Small intestine (tissue), 7 donors: Measurements from ENCODE around the gene PLXNB1. TPM values are rescaled to one million over a fixed set of nuclear protein-coding genes. Genes with fewer than 3 reads are reported as not detected.

Source experiments
- DNase-seq, 2 donors: peaks; one replicate each; pipeline versions ENCODE4 v3.0.0 to v3.0.0-alpha.2; 2013
- FAIRE-seq: peaks from 2 replicates; lab custom pipeline; 2012; peaks lifted over from hg19 to GRCh38; lab: Jason Lieb, UNC
- H3K27ac ChIP-seq, 3 donors: one replicate each; pipeline ENCODE4 v1.5.1; 2013; ENCODE audit warnings: low read length in 2 of 3, mild to moderate bottlenecking in 2 of 3, control low read depth in 1 of 3, inconsistent platforms in 1 of 3, low read depth in 1 of 3, moderate library complexity in 1 of 3
- H3K27me3 ChIP-seq, 3 donors: one replicate each; pipeline ENCODE4 v1.6.1; 2013; ENCODE audit warnings: low read length in 3 of 3, inconsistent platforms in 1 of 3; ENCODE audit not compliant: control insufficient read depth in 3 of 3, insufficient read depth in 3 of 3
- H3K36me3 ChIP-seq, 3 donors: one replicate each; pipeline ENCODE4 v1.6.1; 2013; ENCODE audit warnings: low read length in 3 of 3, inconsistent platforms in 1 of 3, low read depth in 1 of 3, mild to moderate bottlenecking in 1 of 3, moderate library complexity in 1 of 3; ENCODE audit not compliant: control insufficient read depth in 3 of 3, insufficient read depth in 2 of 3
- H3K4me1 ChIP-seq, 3 donors: one replicate each; pipeline ENCODE4 v1.6.1; 2013; ENCODE audit warnings: low read length in 2 of 3, inconsistent platforms in 1 of 3, low read depth in 1 of 3, mild to moderate bottlenecking in 1 of 3, moderate library complexity in 1 of 3; ENCODE audit not compliant: control insufficient read depth in 3 of 3, insufficient read depth in 2 of 3
- H3K4me3 ChIP-seq, 3 donors: one replicate each; pipeline ENCODE4 v1.5.1; 2013; ENCODE audit warnings: low read length in 3 of 3, control low read depth in 1 of 3, inconsistent platforms in 1 of 3, low read depth in 1 of 3, mild to moderate bottlenecking in 1 of 3, moderate library complexity in 1 of 3
- H3K9me3 ChIP-seq, 2 donors: one replicate each; pipeline ENCODE4 v1.6.1; 2013; ENCODE audit warnings: low read depth in 1 of 2, low read length in 1 of 2; ENCODE audit not compliant: control insufficient read depth in 2 of 2, insufficient read depth in 1 of 2
- WGBS, 3 donors: extraction: QIAGEN DNeasy Blood & Tissue Kit; methylation state at CpG; one replicate each; pipeline ENCODE4 v1.1.7; 2013; 5-methylcytosine and 5-hydroxymethylcytosine counted together
- polyA plus RNA-seq, 4 donors: library from polyadenylated mRNA; stranded (reverse) in 3 of 4; unstranded in 1 of 4; fragments of 200-250 nt in 3 of 4; fragments of 120-200 nt in 1 of 4; gene quantifications; one replicate each; pipeline versions ENCODE4 v1.2.1 to v1.2.3, GENCODE V29; 2013
- donor health status: healthy with polysubstance abuse.
- donor health status: control.
- donor health status: control.
- donor health status: Bipolar disorder and iron deficiency.
- donor health status: healthy.

Gene PLXNB1
- polyA plus RNA-seq, 4 donors = 56.5 to 129 (median 60.4) TPM

- no peaks in the 10 kb centered on the region for H3K9me3 ChIP-seq
- WGBS, 3 donors = 30 to 67% (median 36%) methylated on average over 9 of the region's 9 CpGs
- FAIRE-seq = no peak
- no peaks in the 10 kb centered on the region for H3K27me3 ChIP-seq
- H3K4me3 ChIP-seq = peak overlapping the region in 2 of 3 donors; percentile 61 to 76
- peaks cover 0 to 54% (median 0%) of the 10 kb centered on the region in 3 donors for H3K36me3 ChIP-seq
- peaks cover 0 to 63% (median 7%) of the 10 kb centered on the region in 3 donors for H3K4me1 ChIP-seq
- H3K27ac ChIP-seq = peak overlapping the region in 2 of 3 donors; percentile 46 to 98
- DNase-seq = peak; percentile 21 to 37
Measured at GRCh38 chr3:48427630-48427962, 2.3 kb downstream of the PLXNB1 start.

- peaks cover 0 to 58% (median 7%) of the 10 kb centered on the region in 3 donors for H3K4me1 ChIP-seq
Measured at GRCh38 chr3:48426944-48427629, 2.8 kb downstream of the PLXNB1 start.

GRCh38 chr3:48426401-48426909 lies 3.4 kb downstream of the PLXNB1 start:
- Histone ChIP-seq H3K36me3 (peaks cover 0 to 55% (median 0%) of the 10 kb centered on the region in 3 donors), H3K9me3 (no peaks in the 10 kb centered on the region), H3K27me3 (no peaks in the 10 kb centered on the region), H3K4me3 (peak overlapping the region in 1 of 3 donors; percentile 9), H3K4me1 (peaks cover 0 to 51% (median 7%) of the 10 kb centered on the region in 3 donors), H3K27ac (peak overlapping the region in 1 of 3 donors; percentile 56)
- no peak for FAIRE-seq
- no peak for DNase-seq
- WGBS, 3 donors = 40 to 53% (median 46%) methylated on average over 11 of the region's 11 CpGs

More at GRCh38 chr3:48426944-48427629, 2.8 kb downstream of the PLXNB1 start:
- DNase-seq (peak in 1 of 2 donors; percentile 29), FAIRE-seq (no peak)
- 41 to 51% (median 47%) methylated on average over 8 of the region's 8 CpGs for whole genome bisulfite sequencing, 3 donors
- H3K36me3 ChIP-seq = peaks cover 0 to 54% (median 0%) of the 10 kb centered on the region in 3 donors
- H3K4me3 ChIP-seq = peak overlapping the region in 2 of 3 donors; percentile 61 to 76
- H3K27me3 ChIP-seq = no peaks in the 10 kb centered on the region
- peak overlapping the region in 2 of 3 donors; percentile 56 to 98 for H3K27ac ChIP-seq
- H3K9me3 ChIP-seq = no peaks in the 10 kb centered on the region

GRCh38 chr3:48425281-48425812 lies 4.5 kb downstream of the PLXNB1 start:
- no peak for FAIRE-seq
- H3K4me1 ChIP-seq = peaks cover 0 to 40% (median 7%) of the 10 kb centered on the region in 3 donors

GRCh38 chr3:48423883-48424695 lies 5.8 kb downstream of the PLXNB1 start:
- peaks cover 2 to 73% (median 3%) of the 10 kb centered on the region in 3 donors for H3K36me3 ChIP-seq
- DNase-seq (no peak), FAIRE-seq (no peak)
- H3K4me1 ChIP-seq = peaks cover 0 to 37% (median 7%) of the 10 kb centered on the region in 3 donors
- H3K27ac ChIP-seq = no peak overlapping the region
- 87 to 89% (median 88%) methylated on average over 26 to 27 of the region's 27 CpGs for WGBS, 3 donors
- H3K4me3 ChIP-seq = no peak overlapping the region
- H3K9me3 ChIP-seq = no peaks in the 10 kb centered on the region
- H3K27me3 ChIP-seq = no peaks in the 10 kb centered on the region

More at GRCh38 chr3:48425281-48425812, 4.5 kb downstream of the PLXNB1 start:
- DNase-seq = peak in 1 of 2 donors; percentile 25
- 61 to 66% (median 65%) methylated on average over 13 of the region's 13 CpGs for WGBS, 3 donors
- no peak overlapping the region for H3K4me3 ChIP-seq
- H3K27me3 ChIP-seq = no peaks in the 10 kb centered on the region
- H3K36me3 ChIP-seq = peaks cover 0 to 61% (median 0%) of the 10 kb centered on the region in 3 donors
- no peaks in the 10 kb centered on the region for H3K9me3 ChIP-seq
- H3K27ac ChIP-seq = peak overlapping the region in 2 of 3 donors; percentile 1 to 2

GRCh38 chr3:48423241-48423882 lies 6.5 kb downstream of the PLXNB1 start:
- Histone ChIP-seq H3K4me3 (no peak overlapping the region), H3K27me3 (no peaks in the 10 kb centered on the region), H3K27ac (no peak overlapping the region), H3K9me3 (no peaks in the 10 kb centered on the region), H3K4me1 (peaks cover 0 to 37% (median 7%) of the 10 kb centered on the region in 3 donors), H3K36me3 (peaks cover 2 to 80% (median 4%) of the 10 kb centered on the region in 3 donors)
- FAIRE-seq (no peak), DNase-seq (no peak)
- WGBS, 3 donors = 87 to 89% (median 88%) methylated on average over 24 to 25 of the region's 25 CpGs

- FAIRE-seq (no peak), DNase-seq (no peak)
- H3K27me3 ChIP-seq = no peaks in the 10 kb centered on the region
- H3K27ac ChIP-seq = no peak overlapping the region
- no peak overlapping the region for H3K4me3 ChIP-seq
- H3K9me3 ChIP-seq = no peaks in the 10 kb centered on the region
- peaks cover 0 to 32% (median 7%) of the 10 kb centered on the region in 3 donors for H3K4me1 ChIP-seq
- 85 to 96% (median 89%) methylated on average over 8 of the region's 8 CpGs for WGBS, 3 donors
- peaks cover 2 to 87% (median 6%) of the 10 kb centered on the region in 3 donors for H3K36me3 ChIP-seq
Measured at GRCh38 chr3:48422681-48423080, 7.2 kb downstream of the PLXNB1 start.
